ENCODE measurements around the gene NUCKS1. TPM values are rescaled to one million over a fixed set of nuclear protein-coding genes. Genes with fewer than 3 reads are reported as not detected.

NUCKS1 gene
- total and polyA plus RNA-seq, 2 of the 13 experiments (the other 11 are each of a cell fraction or from before 2014, with no cell fraction given) = 35.5 to 117 TPM

GRCh38 chr1:205664399-205665017 lies 85.5 kb downstream of the NUCKS1 start (continued):
- TF ChIP-seq ZNF768 (CRISPR knock-in tag; IDR thresholded peaks at IDR 0.05) (peak; percentile 52; the same call in 1 of the 2 replicates), MEIS1 (CRISPR knock-in tag; IDR thresholded peaks at IDR 0.05; ENCODE audit: borderline replicate concordance) (peak; percentile 84; the same call in 1 of the 2 replicates), ZNF724P (CRISPR knock-in tag; IDR thresholded peaks at IDR 0.05; ENCODE audit: borderline replicate concordance) (no peak), HIC2 (CRISPR knock-in tag; IDR thresholded peaks at IDR 0.05; ENCODE audit: low read depth) (peak; percentile 87; the same call in 1 of the 2 replicates), EZH2 (conservative IDR thresholded peaks at IDR 0.05; ENCODE audit: low read depth, low read length) (no peak), ZUFSP (CRISPR knock-in tag; IDR thresholded peaks at IDR 0.05; ENCODE audit: borderline replicate concordance) (no peak), HDAC2 (CRISPR knock-in tag; IDR thresholded peaks at IDR 0.05) (peak; percentile 37; the same call in 1 of the 2 replicates), ARNT2 (CRISPR knock-in tag; IDR thresholded peaks at IDR 0.05; ENCODE audit: low read depth) (no peak), ZMAT3 (CRISPR knock-in tag; conservative IDR thresholded peaks at IDR 0.05) (no peak), GLI4 (CRISPR knock-in tag; IDR thresholded peaks at IDR 0.05; ENCODE audit: borderline replicate concordance) (no peak), SNAPC4 (CRISPR knock-in tag; IDR thresholded peaks at IDR 0.05) (no peak), PAX8 (CRISPR knock-in tag; IDR thresholded peaks at IDR 0.05; ENCODE audit: borderline replicate concordance) (no peak), ZFP36 (IDR thresholded peaks at IDR 0.05; ENCODE audit: borderline replicate concordance, low read depth, low read length, partially characterized antibody) (no peak), NFKB2 (CRISPR knock-in tag; IDR thresholded peaks at IDR 0.05; ENCODE audit: borderline replicate concordance) (no peak), EHMT2 (IDR thresholded peaks at IDR 0.05; ENCODE audit: borderline replicate concordance, low read depth, low read length) (no peak)

Data from HepG2 (cell line).